C4-2B (cell line): ENCODE results near the gene JAG2.

ENCODE experiments used
- ZFX ChIP-seq: fragments of 450-650 bp; IDR thresholded peaks from 2 replicates; pipeline ENCODE4 v1.6.1; 2017
- TF ChIP-seq, protein P1 (sequence below): fragments of 450-650 bp; conservative IDR thresholded peaks from 2 replicates; pipeline ENCODE4 v1.5.1; 2017; ENCODE audit warnings: mild to moderate bottlenecking

DNA sequence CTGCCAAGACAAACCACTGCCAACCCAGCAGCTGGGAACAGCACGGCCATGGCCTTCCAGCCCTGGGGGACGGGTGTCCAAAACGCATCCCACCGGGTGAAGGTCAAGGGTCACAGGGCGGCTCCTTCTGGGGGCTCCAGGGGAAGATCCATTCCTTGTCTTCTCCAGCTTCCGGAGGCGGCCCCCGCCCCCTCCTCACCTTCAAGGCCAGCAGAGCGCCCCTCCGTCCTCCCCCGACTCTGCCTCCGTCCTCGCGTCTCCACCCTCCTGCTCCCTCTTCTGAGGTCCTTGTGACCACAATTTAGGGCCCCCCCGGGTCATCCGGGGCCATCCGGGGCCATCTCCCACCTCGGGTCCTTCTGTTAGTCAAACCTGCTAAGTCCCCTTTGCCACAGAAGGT lies 16.4 kb upstream of the JAG2 start:
- TF ChIP-seq, protein P1, sequence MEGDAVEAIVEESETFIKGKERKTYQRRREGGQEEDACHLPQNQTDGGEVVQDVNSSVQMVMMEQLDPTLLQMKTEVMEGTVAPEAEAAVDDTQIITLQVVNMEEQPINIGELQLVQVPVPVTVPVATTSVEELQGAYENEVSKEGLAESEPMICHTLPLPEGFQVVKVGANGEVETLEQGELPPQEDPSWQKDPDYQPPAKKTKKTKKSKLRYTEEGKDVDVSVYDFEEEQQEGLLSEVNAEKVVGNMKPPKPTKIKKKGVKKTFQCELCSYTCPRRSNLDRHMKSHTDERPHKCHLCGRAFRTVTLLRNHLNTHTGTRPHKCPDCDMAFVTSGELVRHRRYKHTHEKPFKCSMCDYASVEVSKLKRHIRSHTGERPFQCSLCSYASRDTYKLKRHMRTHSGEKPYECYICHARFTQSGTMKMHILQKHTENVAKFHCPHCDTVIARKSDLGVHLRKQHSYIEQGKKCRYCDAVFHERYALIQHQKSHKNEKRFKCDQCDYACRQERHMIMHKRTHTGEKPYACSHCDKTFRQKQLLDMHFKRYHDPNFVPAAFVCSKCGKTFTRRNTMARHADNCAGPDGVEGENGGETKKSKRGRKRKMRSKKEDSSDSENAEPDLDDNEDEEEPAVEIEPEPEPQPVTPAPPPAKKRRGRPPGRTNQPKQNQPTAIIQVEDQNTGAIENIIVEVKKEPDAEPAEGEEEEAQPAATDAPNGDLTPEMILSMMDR = no peak
- no peak for TF ChIP-seq ZFX
